ENCODE measurements around the gene BCAS2.

DNA sequence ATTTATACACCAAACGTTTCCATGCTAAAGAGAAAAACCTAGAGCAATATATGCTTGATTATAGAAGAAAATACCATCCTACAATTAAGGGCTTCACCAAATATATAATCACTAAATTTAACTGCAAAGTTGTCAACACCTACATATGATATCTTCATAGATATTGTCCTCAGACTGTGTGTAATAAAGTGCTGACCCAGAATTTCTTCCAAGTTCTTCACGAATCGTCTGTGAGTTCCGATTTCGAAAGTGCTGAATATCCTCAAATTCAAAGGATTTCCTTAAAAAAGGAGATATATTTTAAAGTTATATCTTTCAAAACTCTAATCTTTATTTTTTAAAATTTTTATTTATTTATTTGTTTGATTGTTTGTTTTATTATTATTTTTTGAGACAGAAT is 41.9 kb upstream of the BCAS2 start:
- TF ChIP-seq EZH2phosphoT487 (IDR thresholded peaks at IDR 0.05; ENCODE audit: insufficient read depth, low read depth) (no peak), EZH2 (IDR thresholded peaks at IDR 0.05; ENCODE audit: insufficient read depth, poor library complexity, severe bottlenecking) (no peak)

Data from GM23248 (cell line).